ENCODE data around the gene CLTB. TPM values are rescaled to one million over a fixed set of nuclear protein-coding genes. Genes with fewer than 3 reads are reported as not detected.

Gene CLTB
- polyA plus RNA-seq, 2 of the 4 experiments (the other 2 are of a cell fraction), result 42.2 to 47.4 TPM

DNA sequence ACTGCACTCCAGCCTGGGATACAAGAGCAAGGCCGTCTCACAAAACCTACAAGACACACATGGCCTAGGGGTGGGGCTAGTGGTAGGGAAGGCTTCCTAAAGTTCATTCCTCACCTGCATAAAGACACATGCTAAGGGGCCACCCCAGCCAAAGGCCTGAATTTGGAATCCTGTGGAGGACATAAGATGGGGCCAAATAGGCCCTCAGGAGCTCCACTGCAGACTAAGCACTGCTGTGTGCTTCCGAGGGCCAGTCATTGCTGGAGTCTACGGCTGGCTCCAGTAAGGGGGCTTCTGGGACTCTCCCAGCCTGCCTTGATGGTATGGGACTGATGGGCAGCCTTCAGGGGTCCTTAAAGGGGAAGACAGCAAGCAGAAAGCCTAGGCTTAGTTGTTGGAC lies 33.6 kb downstream of the CLTB start (continued):
- TF ChIP-seq, protein P1, sequence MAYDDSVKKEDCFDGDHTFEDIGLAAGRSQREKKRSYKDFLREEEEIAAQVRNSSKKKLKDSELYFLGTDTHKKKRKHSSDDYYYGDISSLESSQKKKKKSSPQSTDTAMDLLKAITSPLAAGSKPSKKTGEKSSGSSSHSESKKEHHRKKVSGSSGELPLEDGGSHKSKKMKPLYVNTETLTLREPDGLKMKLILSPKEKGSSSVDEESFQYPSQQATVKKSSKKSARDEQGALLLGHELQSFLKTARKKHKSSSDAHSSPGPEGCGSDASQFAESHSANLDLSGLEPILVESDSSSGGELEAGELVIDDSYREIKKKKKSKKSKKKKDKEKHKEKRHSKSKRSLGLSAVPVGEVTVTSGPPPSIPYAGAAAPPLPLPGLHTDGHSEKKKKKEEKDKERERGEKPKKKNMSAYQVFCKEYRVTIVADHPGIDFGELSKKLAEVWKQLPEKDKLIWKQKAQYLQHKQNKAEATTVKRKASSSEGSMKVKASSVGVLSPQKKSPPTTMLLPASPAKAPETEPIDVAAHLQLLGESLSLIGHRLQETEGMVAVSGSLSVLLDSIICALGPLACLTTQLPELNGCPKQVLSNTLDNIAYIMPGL (CRISPR knock-in tag; IDR thresholded peaks at IDR 0.05; ENCODE audit: borderline replicate concordance), result no peak

DNA sequence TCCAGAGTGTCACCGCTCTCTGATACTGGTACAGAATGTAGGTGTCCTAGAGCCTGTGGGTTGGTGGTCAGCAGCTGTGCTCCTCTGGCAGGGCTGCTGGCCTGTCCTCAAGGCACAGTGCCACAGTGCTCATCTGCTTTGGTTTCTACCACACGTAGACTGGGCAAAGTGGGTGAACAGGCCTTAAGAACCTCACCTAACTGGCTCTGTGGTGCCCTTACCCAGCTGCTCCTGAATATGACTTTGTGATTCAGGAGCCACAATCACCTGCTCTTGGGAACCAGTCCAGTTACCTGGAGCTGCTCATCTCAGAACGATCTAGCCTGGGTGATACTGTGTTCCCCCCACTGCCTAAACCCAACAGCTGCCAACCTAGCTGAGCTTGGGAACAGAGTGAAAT lies 34.4 kb downstream of the CLTB start:
- DNase-seq (ENCODE audit: low read depth in 1 of 2, low spot score in 1 of 2) (no peak), FAIRE-seq (no peak), ATAC-seq (peak in 1 of 2 experiments; percentile 16; a peak in 3 of 6 replicates)
- ChIA-PET POLR2A (no interaction called here), CTCF (interaction anchor here (1.3 kb wide), 1 partner anchor 848 kb away, joined by 4 read pairs; no protein-coding TSS in a partner anchor)
- no peak overlapping the region for H3K4me3 ChIP-seq
- H3K4me1 ChIP-seq, result peaks cover 7% of the 10 kb centered on the region
- no peaks in the 10 kb centered on the region for H3K9me3 ChIP-seq
- H3K4me2 ChIP-seq, result no peak overlapping the region
- TF ChIP-seq NPAS2 (CRISPR knock-in tag; IDR thresholded peaks at IDR 0.05; ENCODE audit: borderline replicate concordance), result no peak
- no peak for TF ChIP-seq GATA3 (IDR thresholded peaks at IDR 0.05; ENCODE audit: borderline replicate concordance)
- TF ChIP-seq RARB (CRISPR knock-in tag; IDR thresholded peaks at IDR 0.05), result no peak
- 80% methylated on average over 3 of the region's 3 CpGs for WGBS (ENCODE audit: missing lambda C conversion rate)
- no peak overlapping the region for H3K27ac ChIP-seq

DNA sequence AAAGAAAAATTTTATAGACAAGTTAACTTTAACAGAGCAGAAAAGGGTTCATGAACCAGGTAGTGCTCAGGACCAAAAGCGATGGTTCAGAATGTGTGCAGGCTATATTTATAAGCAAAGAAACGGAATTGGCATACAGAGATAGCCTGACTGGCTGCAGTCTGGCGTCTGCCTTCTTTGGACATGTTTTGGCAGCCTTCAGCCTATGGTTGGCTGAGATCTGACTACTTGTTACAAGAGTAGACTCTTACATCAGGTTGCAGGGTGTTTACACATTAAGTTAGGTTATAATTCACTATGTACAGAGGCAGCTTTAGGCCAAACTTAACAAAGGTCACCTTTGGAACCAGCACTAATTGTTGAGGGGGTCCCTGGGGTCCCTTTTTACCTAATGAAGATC lies 34.9 kb downstream of the CLTB start:
- TF ChIP-seq KDM5A (IDR thresholded peaks at IDR 0.05), result no peak
- no peak for TF ChIP-seq CHD4 (IDR thresholded peaks at IDR 0.05; ENCODE audit: borderline replicate concordance)
- no peak for TF ChIP-seq JUN (IDR thresholded peaks at IDR 0.05)
- TF ChIP-seq, protein P2, sequence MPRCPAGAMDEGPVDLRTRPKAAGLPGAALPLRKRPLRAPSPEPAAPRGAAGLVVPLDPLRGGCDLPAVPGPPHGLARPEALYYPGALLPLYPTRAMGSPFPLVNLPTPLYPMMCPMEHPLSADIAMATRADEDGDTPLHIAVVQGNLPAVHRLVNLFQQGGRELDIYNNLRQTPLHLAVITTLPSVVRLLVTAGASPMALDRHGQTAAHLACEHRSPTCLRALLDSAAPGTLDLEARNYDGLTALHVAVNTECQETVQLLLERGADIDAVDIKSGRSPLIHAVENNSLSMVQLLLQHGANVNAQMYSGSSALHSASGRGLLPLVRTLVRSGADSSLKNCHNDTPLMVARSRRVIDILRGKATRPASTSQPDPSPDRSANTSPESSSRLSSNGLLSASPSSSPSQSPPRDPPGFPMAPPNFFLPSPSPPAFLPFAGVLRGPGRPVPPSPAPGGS (IDR thresholded peaks at IDR 0.05), result no peak
- TF ChIP-seq HOXA7 (CRISPR knock-in tag; IDR thresholded peaks at IDR 0.05), result no peak
- TF ChIP-seq ZNF302 (CRISPR knock-in tag; IDR thresholded peaks at IDR 0.05), result no peak
- TF ChIP-seq NFE2L2 (conservative IDR thresholded peaks at IDR 0.05; ENCODE audit: low read length), result no peak
- no peak for TF ChIP-seq MAZ (IDR thresholded peaks at IDR 0.05; ENCODE audit: borderline replicate concordance, low read depth, low read length)
- TF ChIP-seq CBX8 (IDR thresholded peaks at IDR 0.05), result no peak
- no peak for TF ChIP-seq GATA3 (IDR thresholded peaks at IDR 0.05; ENCODE audit: borderline replicate concordance)
- TF ChIP-seq SMC3 (IDR thresholded peaks at IDR 0.05), result no peak
- no peak for TF ChIP-seq MYC (IDR thresholded peaks at IDR 0.05; ENCODE audit: borderline replicate concordance, low read length)
- TF ChIP-seq, protein P3, sequence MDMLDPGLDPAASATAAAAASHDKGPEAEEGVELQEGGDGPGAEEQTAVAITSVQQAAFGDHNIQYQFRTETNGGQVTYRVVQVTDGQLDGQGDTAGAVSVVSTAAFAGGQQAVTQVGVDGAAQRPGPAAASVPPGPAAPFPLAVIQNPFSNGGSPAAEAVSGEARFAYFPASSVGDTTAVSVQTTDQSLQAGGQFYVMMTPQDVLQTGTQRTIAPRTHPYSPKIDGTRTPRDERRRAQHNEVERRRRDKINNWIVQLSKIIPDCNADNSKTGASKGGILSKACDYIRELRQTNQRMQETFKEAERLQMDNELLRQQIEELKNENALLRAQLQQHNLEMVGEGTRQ (IDR thresholded peaks at IDR 0.05), result no peak
- TF ChIP-seq, protein P1 (CRISPR knock-in tag; IDR thresholded peaks at IDR 0.05; ENCODE audit: borderline replicate concordance), result no peak
- TF ChIP-seq, protein P4, sequence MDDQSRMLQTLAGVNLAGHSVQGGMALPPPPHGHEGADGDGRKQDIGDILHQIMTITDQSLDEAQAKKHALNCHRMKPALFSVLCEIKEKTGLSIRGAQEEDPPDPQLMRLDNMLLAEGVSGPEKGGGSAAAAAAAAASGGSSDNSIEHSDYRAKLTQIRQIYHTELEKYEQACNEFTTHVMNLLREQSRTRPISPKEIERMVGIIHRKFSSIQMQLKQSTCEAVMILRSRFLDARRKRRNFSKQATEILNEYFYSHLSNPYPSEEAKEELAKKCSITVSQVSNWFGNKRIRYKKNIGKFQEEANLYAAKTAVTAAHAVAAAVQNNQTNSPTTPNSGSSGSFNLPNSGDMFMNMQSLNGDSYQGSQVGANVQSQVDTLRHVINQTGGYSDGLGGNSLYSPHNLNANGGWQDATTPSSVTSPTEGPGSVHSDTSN (IDR thresholded peaks at IDR 0.05), result no peak
- no peak for TF ChIP-seq HOXB13 (CRISPR knock-in tag; IDR thresholded peaks at IDR 0.05; ENCODE audit: low read depth)
- TF ChIP-seq RNF2 (IDR thresholded peaks at IDR 0.05; ENCODE audit: borderline replicate concordance, low read depth), result no peak
- no peak for TF ChIP-seq POLR2A (IDR thresholded peaks at IDR 0.05; ENCODE audit: low read length)
- ATAC-seq, result no peak

More for the DNA sequence above, 34.9 kb downstream of the CLTB start:
- ChIA-PET CTCF (interaction anchor here (1.3 kb wide), 1 partner anchor 847 kb away, joined by 4 read pairs; no protein-coding TSS in a partner anchor), POLR2A (no interaction called here)
- no peak for DNase-seq (ENCODE audit: low read depth in 1 of 2, low spot score in 1 of 2)
- WGBS (ENCODE audit: missing lambda C conversion rate), result 90% methylated on average over 3 of the region's 3 CpGs
- Histone ChIP-seq H3K4me2 (no peak overlapping the region), H3K4me1 (peaks cover 1% of the 10 kb centered on the region), H3K27ac (no peak overlapping the region), H3K4me3 (no peak overlapping the region), H3K9me3 (no peaks in the 10 kb centered on the region)
- no peak for FAIRE-seq

Measured in A549 (cell line).